Activated T-cell treated with anti-CD3 and anti-CD28 coated beads for 24 hours (primary cell): Measurements from ENCODE around the gene CDH8.

Experiments
- DNase-seq: peaks from one replicate; pipeline ENCODE4 v3.0.0-alpha.2; 2020; ENCODE audit warnings: low read depth

CDH8 gene

DNA sequence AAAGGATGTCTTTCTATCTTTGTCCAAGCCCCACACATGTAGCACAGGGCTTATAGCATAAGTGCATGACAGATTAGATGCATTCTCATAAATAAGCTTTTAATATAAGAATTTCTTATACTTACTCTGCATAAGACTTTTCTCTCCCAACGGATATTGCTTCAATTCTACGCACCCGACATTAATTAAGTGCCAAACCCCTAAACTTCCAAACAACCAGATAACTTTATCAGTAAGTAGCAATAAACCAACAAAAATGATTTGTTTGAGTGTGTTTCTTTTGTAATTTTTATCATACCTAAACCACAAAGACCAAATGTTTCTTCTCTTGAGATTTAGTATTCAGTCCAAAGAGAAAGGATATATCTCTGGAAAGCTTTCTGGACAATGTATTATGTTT, 391.5 kb downstream of the CDH8 start:
- DNase-seq: no peak

DNA sequence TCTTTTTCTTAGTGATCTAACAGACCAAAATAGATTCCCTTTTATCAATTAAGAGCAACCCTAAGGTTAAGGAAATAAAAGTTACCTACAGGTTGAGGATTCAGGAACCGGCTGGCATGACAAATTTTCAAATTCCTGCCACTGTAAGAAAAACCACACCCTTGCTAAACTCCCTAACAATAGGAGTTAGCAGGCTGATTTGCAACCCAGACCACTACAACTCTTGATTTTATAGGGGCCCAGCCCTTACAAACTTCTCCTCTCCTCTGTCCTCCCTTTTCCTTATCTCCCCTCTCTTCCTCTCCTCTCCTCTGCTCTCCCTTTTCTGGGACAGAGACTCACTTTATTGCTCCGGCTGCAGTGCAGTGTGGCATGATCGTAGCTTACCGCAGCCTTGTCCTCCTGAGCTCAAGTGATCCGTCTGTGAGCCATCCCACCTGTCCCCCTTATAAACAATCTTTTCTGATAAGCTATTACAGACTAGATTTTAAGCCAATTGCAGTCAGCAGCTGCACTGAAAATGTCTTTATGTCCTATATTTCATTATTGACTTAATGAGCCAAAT, 418.9 kb downstream of the CDH8 start:
- no peak for DNase-seq

- no peak for DNase-seq
These were observed 420.1 kb downstream of the CDH8 start for GRCh38 chr16:61616088-61616487.

DNA sequence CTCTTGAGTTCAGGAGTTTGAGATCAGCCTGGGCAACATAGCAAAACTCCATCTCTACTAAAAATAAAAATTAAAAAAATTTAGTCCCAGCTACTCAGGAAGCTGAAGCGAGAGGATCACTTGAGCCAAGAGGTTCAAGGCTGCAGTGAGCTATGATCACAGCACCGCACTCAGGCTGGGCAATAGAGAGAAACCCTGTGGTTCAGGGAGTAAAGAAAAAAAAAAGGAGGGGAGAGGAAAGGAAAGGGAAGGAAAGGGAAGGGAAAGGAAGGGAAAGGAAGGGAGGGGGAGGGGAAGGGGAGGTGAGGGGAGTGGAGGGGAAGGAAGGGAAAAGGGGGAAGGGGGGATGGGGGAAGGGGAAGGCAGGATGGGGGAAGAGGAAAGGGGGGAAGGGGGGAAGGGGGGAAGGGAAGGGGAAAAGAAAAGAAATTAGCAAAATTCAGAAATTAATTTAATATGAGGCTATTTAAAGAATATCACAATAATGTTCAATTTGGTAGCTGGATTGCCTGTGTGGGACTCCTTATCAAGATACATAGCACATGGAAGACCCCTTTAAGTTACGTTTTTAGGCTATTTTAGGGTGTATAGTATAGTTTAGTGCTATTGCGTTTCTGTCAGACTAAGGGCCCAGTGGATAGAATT, 424.3 kb downstream of the CDH8 start:
- no peak for DNase-seq

DNA sequence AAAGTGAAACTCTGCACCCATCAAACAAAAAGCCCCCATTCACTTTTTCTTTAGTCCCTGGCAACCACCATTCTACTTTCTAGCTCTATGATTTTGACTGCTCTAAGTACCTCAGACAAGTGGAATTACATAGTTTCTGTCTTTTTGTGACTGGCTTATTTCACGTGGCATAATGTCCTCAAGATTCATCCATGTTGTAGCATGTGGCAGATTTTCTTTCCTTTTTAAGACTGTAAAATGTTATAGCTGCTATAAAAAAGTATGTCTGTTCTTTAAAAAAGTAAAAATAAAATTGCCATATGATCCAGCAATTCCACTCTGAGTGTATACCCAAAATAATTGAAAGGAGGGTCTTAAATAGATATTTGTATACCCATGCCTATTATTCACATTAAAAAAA, 429.7 kb downstream of the CDH8 start:
- DNase-seq: no peak
